ENCODE results near the gene MROH7.
"Not testable (repeated sequence)": the region's sequence is repeated elsewhere in the genome, so short reads cannot be mapped to it uniquely, and the experiment has no call there.

The MROH7 gene

GRCh38 chr1:54610601-54611580 lies 30.7 kb upstream of the MROH7 start:
- no peak for DNase-seq

GRCh38 chr1:54611621-54612020 lies 30.0 kb upstream of the MROH7 start:
- no peak for DNase-seq

- DNase-seq = no peak
These were observed 27.6 kb upstream of the MROH7 start for GRCh38 chr1:54614024-54614423.

GRCh38 chr1:54614563-54614962 lies 27.0 kb upstream of the MROH7 start:
- DNase-seq = no peak

- DNase-seq = no peak
These were observed 25.9 kb upstream of the MROH7 start for GRCh38 chr1:54615531-54616279.

- DNase-seq = no peak
These were observed 21.8 kb upstream of the MROH7 start for GRCh38 chr1:54619749-54620148.

- DNase-seq = no peak
These were observed 18.2 kb upstream of the MROH7 start, which contains the start of gene FAM151A for GRCh38 chr1:54623216-54624007. FAM151A (minus strand) TSS chr1:54623525; CDS start chr1:54623395, 130 bp downstream.

GRCh38 chr1:54624466-54625464 lies 16.8 kb upstream of the MROH7 start:
- no peak for DNase-seq

GRCh38 chr1:54627196-54627595 lies 14.4 kb upstream of the MROH7 start:
- no peak for DNase-seq

GRCh38 chr1:54635804-54636203 lies 5.8 kb upstream of the MROH7 start:
- DNase-seq = not testable (repeated sequence)

GRCh38 chr1:54636461-54637446 lies 4.8 kb upstream of the MROH7 start:
- not testable (repeated sequence) for DNase-seq

GRCh38 chr1:54640361-54640760 lies 1.2 kb upstream of the MROH7 start:
- DNase-seq = no peak

GRCh38 chr1:54643736-54644135 lies 2.1 kb downstream of the MROH7 start:
- no peak for DNase-seq

- DNase-seq = no peak
These were observed 4.5 kb downstream of the MROH7 start for GRCh38 chr1:54645806-54646676.

GRCh38 chr1:54649130-54649898 lies 7.7 kb downstream of the MROH7 start:
- no peak for DNase-seq

- DNase-seq = no peak
These were observed 8.3 kb downstream of the MROH7 start for GRCh38 chr1:54649921-54650320.

- no peak for DNase-seq
These were observed 8.8 kb downstream of the MROH7 start for GRCh38 chr1:54650417-54650816.

- DNase-seq = peak; percentile 5
These were observed 10.0 kb downstream of the MROH7 start for GRCh38 chr1:54651608-54652007.
